ENCODE data around the gene LYPD6B. TPM values are rescaled to one million over a fixed set of nuclear protein-coding genes. Genes with fewer than 3 reads are reported as not detected.
A peak's percentile ranks its signal among the peaks of the same experiment; 100 is the strongest.

LYPD6B gene
- polyA plus RNA-seq, 1 of the 3 experiments (the other 2 are of a cell fraction) = 18.2 TPM

DNA sequence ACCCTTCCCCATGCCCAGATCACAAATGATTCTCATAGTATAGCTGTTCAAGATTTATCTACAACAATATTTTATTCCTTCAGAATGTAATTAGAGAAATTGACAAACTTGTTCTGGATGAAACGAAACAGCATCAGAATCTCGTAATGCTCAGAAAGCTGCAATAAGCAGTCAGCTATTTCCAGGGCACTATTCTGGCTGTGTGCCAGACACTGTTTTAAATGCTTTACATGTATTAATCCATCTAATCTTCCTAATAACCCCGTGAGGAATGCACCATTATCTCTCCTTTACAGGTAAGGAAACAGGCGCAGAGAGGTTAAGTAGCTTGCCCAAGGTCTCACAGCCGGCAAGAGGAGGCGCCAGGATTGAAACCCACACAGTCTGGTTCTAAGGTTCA is 10.1 kb upstream of the LYPD6B start:
- H2AFZ ChIP-seq (ENCODE audit: low read depth) = no peak overlapping the region
- no peak overlapping the region for H3K4me3 ChIP-seq (ENCODE audit: low read depth in 2 of 2, low read length in 1 of 2)
- WGBS (ENCODE audit: low lambda C conversion rate) = 78% methylated on average over 6 of the region's 6 CpGs
- no peak overlapping the region for H3K4me2 ChIP-seq
- H4K20me1 ChIP-seq (ENCODE audit: insufficient read depth) = no peaks in the 10 kb centered on the region
- TF ChIP-seq FOSL2 (IDR thresholded peaks at IDR 0.05; ENCODE audit: borderline replicate concordance, low read depth) (no peak), NFIC (IDR thresholded peaks at IDR 0.05; ENCODE audit: borderline replicate concordance) (0 out of 2 replicates have a peak, but pooled peaks have one; percentile 6)
- TF ChIP-seq, protein P1, sequence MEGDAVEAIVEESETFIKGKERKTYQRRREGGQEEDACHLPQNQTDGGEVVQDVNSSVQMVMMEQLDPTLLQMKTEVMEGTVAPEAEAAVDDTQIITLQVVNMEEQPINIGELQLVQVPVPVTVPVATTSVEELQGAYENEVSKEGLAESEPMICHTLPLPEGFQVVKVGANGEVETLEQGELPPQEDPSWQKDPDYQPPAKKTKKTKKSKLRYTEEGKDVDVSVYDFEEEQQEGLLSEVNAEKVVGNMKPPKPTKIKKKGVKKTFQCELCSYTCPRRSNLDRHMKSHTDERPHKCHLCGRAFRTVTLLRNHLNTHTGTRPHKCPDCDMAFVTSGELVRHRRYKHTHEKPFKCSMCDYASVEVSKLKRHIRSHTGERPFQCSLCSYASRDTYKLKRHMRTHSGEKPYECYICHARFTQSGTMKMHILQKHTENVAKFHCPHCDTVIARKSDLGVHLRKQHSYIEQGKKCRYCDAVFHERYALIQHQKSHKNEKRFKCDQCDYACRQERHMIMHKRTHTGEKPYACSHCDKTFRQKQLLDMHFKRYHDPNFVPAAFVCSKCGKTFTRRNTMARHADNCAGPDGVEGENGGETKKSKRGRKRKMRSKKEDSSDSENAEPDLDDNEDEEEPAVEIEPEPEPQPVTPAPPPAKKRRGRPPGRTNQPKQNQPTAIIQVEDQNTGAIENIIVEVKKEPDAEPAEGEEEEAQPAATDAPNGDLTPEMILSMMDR (IDR thresholded peaks at IDR 0.05) = no peak
- TF ChIP-seq, protein P2, sequence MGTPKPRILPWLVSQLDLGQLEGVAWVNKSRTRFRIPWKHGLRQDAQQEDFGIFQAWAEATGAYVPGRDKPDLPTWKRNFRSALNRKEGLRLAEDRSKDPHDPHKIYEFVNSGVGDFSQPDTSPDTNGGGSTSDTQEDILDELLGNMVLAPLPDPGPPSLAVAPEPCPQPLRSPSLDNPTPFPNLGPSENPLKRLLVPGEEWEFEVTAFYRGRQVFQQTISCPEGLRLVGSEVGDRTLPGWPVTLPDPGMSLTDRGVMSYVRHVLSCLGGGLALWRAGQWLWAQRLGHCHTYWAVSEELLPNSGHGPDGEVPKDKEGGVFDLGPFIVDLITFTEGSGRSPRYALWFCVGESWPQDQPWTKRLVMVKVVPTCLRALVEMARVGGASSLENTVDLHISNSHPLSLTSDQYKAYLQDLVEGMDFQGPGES (IDR thresholded peaks at IDR 0.05; ENCODE audit: low read depth, low read length) = no peak
- H3K9me2 ChIP-seq = no peaks in the 10 kb centered on the region
- CTCF ChIA-PET = interaction anchor here (1.2 to 6.0 kb wide), 4 partner anchors 9 to 533 kb away, joined by 3 to 55 read pairs (median 7); no protein-coding TSS in a partner anchor
- H3K27me3 ChIP-seq (ENCODE audit: insufficient read depth) = no peaks in the 10 kb centered on the region
- POLR2A ChIA-PET = no interaction called here
- H3K79me2 ChIP-seq (ENCODE audit: insufficient read depth) = no peaks in the 10 kb centered on the region
- H3K4me1 ChIP-seq (ENCODE audit: control insufficient read depth in 1 of 2, insufficient read depth in 2 of 2, low read depth in 1 of 2, low read length in 1 of 2) = no peaks in the 10 kb centered on the region; a peak in 2 of 4 replicates
- H3K9ac ChIP-seq = no peak overlapping the region
- peaks cover 5% of the 10 kb centered on the region for H3F3A ChIP-seq (replicated peaks; ENCODE audit: insufficient read depth)
- H3K27ac ChIP-seq (ENCODE audit: low read depth in 2 of 2, low read length in 1 of 2) = no peak overlapping the region
- DNase-seq = no peak
- no peaks in the 10 kb centered on the region for H3K36me3 ChIP-seq (replicated peaks in 1 of 2; ENCODE audit: control insufficient read depth in 1 of 2, insufficient read depth in 2 of 2, low read length in 1 of 2)
- no peaks in the 10 kb centered on the region for H3K9me3 ChIP-seq

DNA sequence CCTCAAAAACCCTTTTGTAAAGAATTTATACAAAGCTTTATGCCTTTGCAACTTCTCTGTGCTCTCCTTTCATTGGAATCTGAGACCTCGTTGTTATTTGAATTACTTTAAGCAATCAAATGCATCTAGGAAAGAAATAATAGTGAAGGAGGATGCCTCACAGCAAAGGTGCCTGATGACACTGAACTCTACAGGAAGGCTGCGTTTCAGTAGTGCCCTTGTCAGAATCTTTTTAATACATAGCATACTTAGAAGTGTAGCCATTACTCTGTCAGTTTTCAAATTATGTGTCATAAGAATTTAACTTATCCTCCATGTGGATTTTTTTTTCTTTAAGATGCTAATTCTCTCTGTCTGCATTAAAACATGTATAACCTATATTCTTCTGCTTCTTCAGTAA is 9.6 kb upstream of the LYPD6B start:
- POLR2A ChIA-PET = no interaction called here
- Histone ChIP-seq H3F3A (replicated peaks; ENCODE audit: insufficient read depth) (peaks cover 3% of the 10 kb centered on the region), H3K4me3 (ENCODE audit: low read depth in 2 of 2, low read length in 1 of 2) (no peak overlapping the region), H3K9me3 (no peaks in the 10 kb centered on the region), H3K27ac (ENCODE audit: low read depth in 2 of 2, low read length in 1 of 2) (no peak overlapping the region), H4K20me1 (ENCODE audit: insufficient read depth) (no peaks in the 10 kb centered on the region), H3K4me1 (ENCODE audit: control insufficient read depth in 1 of 2, insufficient read depth in 2 of 2, low read depth in 1 of 2, low read length in 1 of 2) (no peaks in the 10 kb centered on the region; a peak in 2 of 4 replicates), H3K9me2 (no peaks in the 10 kb centered on the region), H2AFZ (ENCODE audit: low read depth) (no peak overlapping the region), H3K36me3 (replicated peaks in 1 of 2; ENCODE audit: control insufficient read depth in 1 of 2, insufficient read depth in 2 of 2, low read length in 1 of 2) (no peaks in the 10 kb centered on the region), H3K9ac (no peak overlapping the region), H3K4me2 (no peak overlapping the region), H3K79me2 (ENCODE audit: insufficient read depth) (no peaks in the 10 kb centered on the region), H3K27me3 (ENCODE audit: insufficient read depth) (no peaks in the 10 kb centered on the region)
- WGBS (ENCODE audit: low lambda C conversion rate) = 46% methylated on average over 2 of the region's 2 CpGs
- no peak for DNase-seq
- CTCF ChIA-PET = interaction anchor here (1.2 to 6.0 kb wide), 5 partner anchors 9 to 533 kb away, joined by 3 to 55 read pairs (median 5); no protein-coding TSS in a partner anchor
- TF ChIP-seq TEAD4 (IDR thresholded peaks at IDR 0.05; ENCODE audit: borderline replicate concordance, insufficient read depth) (no peak), GABPA (IDR thresholded peaks at IDR 0.05; ENCODE audit: low read depth) (no peak), NRF1 (IDR thresholded peaks at IDR 0.05; ENCODE audit: low read depth, low read length) (no peak), CHD2 (IDR thresholded peaks at IDR 0.05; ENCODE audit: low read length, partially characterized antibody) (no peak), RAD21 (IDR thresholded peaks at IDR 0.05; ENCODE audit: low read length) (no peak), TCF12 (IDR thresholded peaks at IDR 0.05) (no peak), POLR2AphosphoS5 (IDR thresholded peaks at IDR 0.05; ENCODE audit: low read depth, low read length) (no peak), RCOR1 (IDR thresholded peaks at IDR 0.05; ENCODE audit: low read length) (no peak), GATA2 (CRISPR knock-in tag; IDR thresholded peaks at IDR 0.05) (no peak), MXI1 (IDR thresholded peaks at IDR 0.05; ENCODE audit: low read depth, low read length) (no peak), MEF2A (IDR thresholded peaks at IDR 0.05; ENCODE audit: borderline replicate concordance, low read depth) (no peak), SMC3 (IDR thresholded peaks at IDR 0.05; ENCODE audit: low read depth, low read length) (no peak), RXRA (IDR thresholded peaks at IDR 0.05; ENCODE audit: borderline replicate concordance, low read depth) (no peak)
- TF ChIP-seq, protein P3, sequence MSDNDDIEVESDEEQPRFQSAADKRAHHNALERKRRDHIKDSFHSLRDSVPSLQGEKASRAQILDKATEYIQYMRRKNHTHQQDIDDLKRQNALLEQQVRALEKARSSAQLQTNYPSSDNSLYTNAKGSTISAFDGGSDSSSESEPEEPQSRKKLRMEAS (IDR thresholded peaks at IDR 0.05; ENCODE audit: low read depth) = no peak
- TF ChIP-seq, protein P1 (IDR thresholded peaks at IDR 0.05) = no peak
- TF ChIP-seq, protein P4, sequence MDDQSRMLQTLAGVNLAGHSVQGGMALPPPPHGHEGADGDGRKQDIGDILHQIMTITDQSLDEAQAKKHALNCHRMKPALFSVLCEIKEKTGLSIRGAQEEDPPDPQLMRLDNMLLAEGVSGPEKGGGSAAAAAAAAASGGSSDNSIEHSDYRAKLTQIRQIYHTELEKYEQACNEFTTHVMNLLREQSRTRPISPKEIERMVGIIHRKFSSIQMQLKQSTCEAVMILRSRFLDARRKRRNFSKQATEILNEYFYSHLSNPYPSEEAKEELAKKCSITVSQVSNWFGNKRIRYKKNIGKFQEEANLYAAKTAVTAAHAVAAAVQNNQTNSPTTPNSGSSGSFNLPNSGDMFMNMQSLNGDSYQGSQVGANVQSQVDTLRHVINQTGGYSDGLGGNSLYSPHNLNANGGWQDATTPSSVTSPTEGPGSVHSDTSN (IDR thresholded peaks at IDR 0.05) = no peak
- TF ChIP-seq, protein P5, sequence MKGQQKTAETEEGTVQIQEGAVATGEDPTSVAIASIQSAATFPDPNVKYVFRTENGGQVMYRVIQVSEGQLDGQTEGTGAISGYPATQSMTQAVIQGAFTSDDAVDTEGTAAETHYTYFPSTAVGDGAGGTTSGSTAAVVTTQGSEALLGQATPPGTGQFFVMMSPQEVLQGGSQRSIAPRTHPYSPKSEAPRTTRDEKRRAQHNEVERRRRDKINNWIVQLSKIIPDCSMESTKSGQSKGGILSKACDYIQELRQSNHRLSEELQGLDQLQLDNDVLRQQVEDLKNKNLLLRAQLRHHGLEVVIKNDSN (IDR thresholded peaks at IDR 0.05; ENCODE audit: borderline replicate concordance, low read depth) = no peak

Measured in SK-N-SH (cell line).